Activated T-helper 9 cell treated with anti-CD3 and anti-CD28 coated beads, Interleukin-2, amount 50 U/mL, for 16 hours (primary cell): ENCODE data around the gene ACSS1.
"Not testable (repeated sequence)": the region's sequence is repeated elsewhere in the genome, so short reads cannot be mapped to it uniquely, and the experiment has no call there.

ENCODE experiments used
- DNase-seq: peaks from one replicate; pipeline ENCODE4 v3.0.0-alpha.2; 2020; ENCODE audit warnings: low read depth

ACSS1 gene

GRCh38 chr20:25009218-25010145 lies 48.5 kb downstream of the ACSS1 start:
- DNase-seq, result no peak

GRCh38 chr20:25008388-25009217 lies 49.3 kb downstream of the ACSS1 start:
- DNase-seq, result no peak

- DNase-seq, result no peak
These were observed 50.2 kb downstream of the ACSS1 start for GRCh38 chr20:25007491-25008305.

GRCh38 chr20:25006431-25007167 lies 51.3 kb downstream of the ACSS1 start:
- no peak for DNase-seq

GRCh38 chr20:25005661-25006060 lies 52.3 kb downstream of the ACSS1 start:
- DNase-seq, result no peak

GRCh38 chr20:25005220-25005619 lies 52.7 kb downstream of the ACSS1 start:
- DNase-seq, result no peak

- DNase-seq, result no peak
These were observed 54.9 kb downstream of the ACSS1 start for GRCh38 chr20:25003002-25003401.

- DNase-seq, result not testable (repeated sequence)
These were observed 56.6 kb downstream of the ACSS1 start for GRCh38 chr20:25001323-25001722.

- DNase-seq, result no peak
These were observed 57.6 kb downstream of the ACSS1 start for GRCh38 chr20:25000268-25000801.

- DNase-seq, result no peak
These were observed 58.4 kb downstream of the ACSS1 start for GRCh38 chr20:24999568-24999967.

- DNase-seq, result no peak
These were observed 59.1 kb downstream of the ACSS1 start for GRCh38 chr20:24998631-24999445.

- DNase-seq, result no peak
These were observed 59.8 kb downstream of the ACSS1 start for GRCh38 chr20:24998121-24998520.

- no peak for DNase-seq
These were observed 61.2 kb downstream of the ACSS1 start for GRCh38 chr20:24996449-24997377.

GRCh38 chr20:24995741-24996448 lies 62.0 kb downstream of the ACSS1 start:
- DNase-seq, result no peak

- peak; percentile 70 for DNase-seq
These were observed 63.2 kb downstream of the ACSS1 start for GRCh38 chr20:24994470-24995368.

GRCh38 chr20:24994186-24994465 lies 63.8 kb downstream of the ACSS1 start:
- DNase-seq, result no peak

GRCh38 chr20:24993337-24994185 lies 64.4 kb downstream of the ACSS1 start:
- DNase-seq, result no peak
